SK-N-SH treated with all-trans-retinoic acid at 6 μM for 48 hours (cell line): ENCODE results near the gene MCU.

Source experiments
- CSDC2 ChIP-seq: fragments of 250-450 bp; sonication (Bioruptor Pico); IDR thresholded peaks from 2 replicates; pipeline ENCODE4 v1.5.0; 2020; ENCODE audit warnings: mild to moderate bottlenecking, moderate library complexity
- ISL1 ChIP-seq: fragments of 250-450 bp; sonication (Bioruptor Pico); IDR thresholded peaks from 2 replicates; pipeline ENCODE4 v2.1.2; 2022; ENCODE audit warnings: mild to moderate bottlenecking, moderate library complexity
- OSR1 ChIP-seq: fragments of 250-450 bp; sonication (Bioruptor Pico); IDR thresholded peaks from 2 replicates; pipeline ENCODE4 v1.8.0; 2022; ENCODE audit warnings: moderate library complexity, mild to moderate bottlenecking, inconsistent platforms
- PATZ1 ChIP-seq: fragments of 250-450 bp; sonication (Bioruptor Pico); IDR thresholded peaks from 2 replicates; pipeline ENCODE4 v1.8.0; 2020; ENCODE audit warnings: mild to moderate bottlenecking, moderate library complexity, borderline replicate concordance
- PPARA ChIP-seq: fragments of 250-450 bp; sonication (Bioruptor Pico); IDR thresholded peaks from 2 replicates; pipeline ENCODE4 v1.5.0; 2020; ENCODE audit warnings: mild to moderate bottlenecking, borderline replicate concordance
- RARB ChIP-seq: fragments of 250-450 bp; sonication (Bioruptor Pico); IDR thresholded peaks from 2 replicates; pipeline ENCODE4 v1.8.0; 2021; ENCODE audit warnings: mild to moderate bottlenecking, moderate library complexity
- TCF4 ChIP-seq: fragments of 250-450 bp; sonication (Bioruptor Pico); IDR thresholded peaks from 2 replicates; pipeline ENCODE4 v1.8.0; 2021; ENCODE audit warnings: mild to moderate bottlenecking, moderate library complexity, borderline replicate concordance
- ZC3H10 ChIP-seq: fragments of 250-450 bp; sonication (Bioruptor Pico); IDR thresholded peaks from 2 replicates; pipeline ENCODE4 v1.5.1; 2021; ENCODE audit warnings: mild to moderate bottlenecking, moderate library complexity
- ZFP30 ChIP-seq: fragments of 450-650 bp; formaldehyde crosslinking; IDR thresholded peaks from 2 replicates; pipeline ENCODE4 v1.5.0; 2022; ENCODE audit warnings: mild to moderate bottlenecking, moderate library complexity

- TF ChIP-seq PATZ1 (CRISPR knock-in tag) (no peak), PPARA (CRISPR knock-in tag) (no peak), TCF4 (no peak), CSDC2 (CRISPR knock-in tag) (no peak), RARB (no peak), ISL1 (no peak), ZFP30 (CRISPR knock-in tag) (no peak), ZC3H10 (CRISPR knock-in tag) (no peak), OSR1 (CRISPR knock-in tag) (no peak)
These were observed 46.6 kb upstream of the MCU start for GRCh38 chr10:72645263-72645858.
